H1 (cell line): ENCODE data around the gene DENND5B. TPM values are rescaled to one million over a fixed set of nuclear protein-coding genes. Genes with fewer than 3 reads are reported as not detected.

Experiments used
- CHD7 ChIP-seq: fragments of 300-600 bp; sonication (generic); IDR thresholded peaks from 2 replicates; pipeline ENCODE4 v1.7.1; 2012; ENCODE audit warnings: low read length, moderate library complexity, mild to moderate bottlenecking, inconsistent platforms; ENCODE audit not compliant: insufficient replicate concordance
- polyA plus RNA-seq, 7 experiments: library from polyadenylated mRNA; depleted of rRNA in 3 of 7; stranded (reverse) in 5 of 7; unstranded in 2 of 7; fragments of >200 nt in 5 of 7; fragments of 200-250 nt in 2 of 7; gene quantifications; 1 replicate in 5 of 7; 2 replicates in 1 of 7; 4 replicates in 1 of 7; pipeline versions ENCODE4 v1.2.1 to v1.2.3, GENCODE V29; 2011 to 2013; ENCODE audit warnings: missing spikeins in 2 of 7, mixed read lengths in 2 of 7
- total RNA-seq: library from RNA; stranded (reverse); fragmentation: NEBNext Ultra II Directional; extraction: Animal tissue kit (Norgen Biotek cat#: 25700); gene quantifications from 2 replicates; pipeline ENCODE4 v1.2.1, GENCODE V29; 2021

The DENND5B gene
- total and polyA plus RNA-seq, 2 of the 8 experiments (the other 6 are each of a cell fraction or from before 2014, with no cell fraction given) = 13.4 to 20.2 TPM

GRCh38 chr12:31603546-31604009 lies 12.6 kb upstream of the DENND5B start (continued):
- no peak for TF ChIP-seq CHD7
